Measurements from ENCODE around the gene ADAMTS16.

Gene ADAMTS16

GRCh38 chr5:5331848-5332247 lies 191.7 kb downstream of the ADAMTS16 start:
- H3K36me3 Mint-ChIP-seq (ENCODE audit: low read depth), result no peaks in the 10 kb centered on the region
- no peaks in the 10 kb centered on the region for H3K4me1 Mint-ChIP-seq (ENCODE audit: low read depth)
- H3K4me3 Mint-ChIP-seq, result no peak overlapping the region
- H3K27ac Mint-ChIP-seq, result no peak overlapping the region
- H3K9me3 Mint-ChIP-seq, result peaks cover 8% of the 10 kb centered on the region
- H3K27me3 Mint-ChIP-seq, result no peaks in the 10 kb centered on the region

GRCh38 chr5:5332287-5332686 lies 192.2 kb downstream of the ADAMTS16 start:
- H3K27me3 Mint-ChIP-seq, result no peaks in the 10 kb centered on the region
- H3K4me3 Mint-ChIP-seq, result no peak overlapping the region
- H3K36me3 Mint-ChIP-seq (ENCODE audit: low read depth), result no peaks in the 10 kb centered on the region
- no peak overlapping the region for H3K27ac Mint-ChIP-seq
- H3K9me3 Mint-ChIP-seq, result peaks cover 7% of the 10 kb centered on the region
- H3K4me1 Mint-ChIP-seq (ENCODE audit: low read depth), result no peaks in the 10 kb centered on the region

- Mint-ChIP-seq H3K4me3 (no peak overlapping the region), H3K36me3 (ENCODE audit: low read depth) (no peaks in the 10 kb centered on the region), H3K9me3 (no peaks in the 10 kb centered on the region), H3K27ac (no peak overlapping the region), H3K4me1 (ENCODE audit: low read depth) (no peaks in the 10 kb centered on the region), H3K27me3 (no peaks in the 10 kb centered on the region)
Observed at GRCh38 chr5:5335107-5335506, 195.0 kb downstream of the ADAMTS16 start.

GRCh38 chr5:5335700-5336264 lies 195.7 kb downstream of the ADAMTS16 start:
- Mint-ChIP-seq H3K27ac (no peak overlapping the region), H3K27me3 (no peaks in the 10 kb centered on the region), H3K4me1 (ENCODE audit: low read depth) (no peaks in the 10 kb centered on the region), H3K4me3 (no peak overlapping the region), H3K9me3 (peaks cover 3% of the 10 kb centered on the region), H3K36me3 (ENCODE audit: low read depth) (no peaks in the 10 kb centered on the region)

- Mint-ChIP-seq H3K4me3 (no peak overlapping the region), H3K36me3 (ENCODE audit: low read depth) (no peaks in the 10 kb centered on the region), H3K27ac (no peak overlapping the region), H3K27me3 (no peaks in the 10 kb centered on the region), H3K9me3 (peaks cover 3% of the 10 kb centered on the region), H3K4me1 (ENCODE audit: low read depth) (no peaks in the 10 kb centered on the region)
Observed at GRCh38 chr5:5339257-5339656, 199.1 kb downstream of the ADAMTS16 start.

- H3K4me3 Mint-ChIP-seq, result no peak overlapping the region
- H3K36me3 Mint-ChIP-seq (ENCODE audit: low read depth), result no peaks in the 10 kb centered on the region
- peaks cover 3% of the 10 kb centered on the region for H3K9me3 Mint-ChIP-seq
- no peak overlapping the region for H3K27ac Mint-ChIP-seq
- H3K27me3 Mint-ChIP-seq, result no peaks in the 10 kb centered on the region
- H3K4me1 Mint-ChIP-seq (ENCODE audit: low read depth), result no peaks in the 10 kb centered on the region
Observed at GRCh38 chr5:5340206-5340729, 200.1 kb downstream of the ADAMTS16 start.

- Mint-ChIP-seq H3K4me3 (no peak overlapping the region), H3K27ac (no peak overlapping the region), H3K27me3 (no peaks in the 10 kb centered on the region), H3K36me3 (ENCODE audit: low read depth) (no peaks in the 10 kb centered on the region), H3K4me1 (ENCODE audit: low read depth) (no peaks in the 10 kb centered on the region), H3K9me3 (peaks cover 3% of the 10 kb centered on the region)
Observed at GRCh38 chr5:5341531-5342292, 201.6 kb downstream of the ADAMTS16 start.

GRCh38 chr5:5342784-5343183 lies 202.7 kb downstream of the ADAMTS16 start:
- Mint-ChIP-seq H3K27ac (no peak overlapping the region), H3K36me3 (ENCODE audit: low read depth) (no peaks in the 10 kb centered on the region), H3K27me3 (no peaks in the 10 kb centered on the region), H3K4me1 (ENCODE audit: low read depth) (no peaks in the 10 kb centered on the region), H3K4me3 (no peak overlapping the region), H3K9me3 (peaks cover 3% of the 10 kb centered on the region)

GRCh38 chr5:5343568-5343967 lies 203.4 kb downstream of the ADAMTS16 start:
- Mint-ChIP-seq H3K36me3 (ENCODE audit: low read depth) (no peaks in the 10 kb centered on the region), H3K9me3 (peaks cover 3% of the 10 kb centered on the region)

GRCh38 chr5:5344051-5344571 lies 204.0 kb downstream of the ADAMTS16 start:
- peaks cover 3% of the 10 kb centered on the region for H3K9me3 Mint-ChIP-seq
- no peak overlapping the region for H3K27ac Mint-ChIP-seq
- no peaks in the 10 kb centered on the region for H3K27me3 Mint-ChIP-seq

More at GRCh38 chr5:5343568-5343967, 203.4 kb downstream of the ADAMTS16 start:
- no peak overlapping the region for H3K27ac Mint-ChIP-seq
- no peak overlapping the region for H3K4me3 Mint-ChIP-seq
- no peaks in the 10 kb centered on the region for H3K27me3 Mint-ChIP-seq
- H3K4me1 Mint-ChIP-seq (ENCODE audit: low read depth), result no peaks in the 10 kb centered on the region

GRCh38 chr5:5344606-5345005 lies 204.5 kb downstream of the ADAMTS16 start:
- Mint-ChIP-seq H3K27ac (no peak overlapping the region), H3K4me1 (ENCODE audit: low read depth) (no peaks in the 10 kb centered on the region), H3K9me3 (peaks cover 3% of the 10 kb centered on the region), H3K36me3 (ENCODE audit: low read depth) (no peaks in the 10 kb centered on the region), H3K4me3 (no peak overlapping the region), H3K27me3 (no peaks in the 10 kb centered on the region)

More at GRCh38 chr5:5344051-5344571, 204.0 kb downstream of the ADAMTS16 start:
- H3K4me1 Mint-ChIP-seq (ENCODE audit: low read depth), result no peaks in the 10 kb centered on the region
- no peak overlapping the region for H3K4me3 Mint-ChIP-seq
- H3K36me3 Mint-ChIP-seq (ENCODE audit: low read depth), result no peaks in the 10 kb centered on the region

- no peaks in the 10 kb centered on the region for H3K4me1 Mint-ChIP-seq (ENCODE audit: low read depth)
- H3K27ac Mint-ChIP-seq, result no peak overlapping the region
- H3K4me3 Mint-ChIP-seq, result no peak overlapping the region
- no peaks in the 10 kb centered on the region for H3K27me3 Mint-ChIP-seq
- no peaks in the 10 kb centered on the region for H3K9me3 Mint-ChIP-seq
- H3K36me3 Mint-ChIP-seq (ENCODE audit: low read depth), result no peaks in the 10 kb centered on the region
Observed at GRCh38 chr5:5347442-5347841, 207.3 kb downstream of the ADAMTS16 start.

GRCh38 chr5:5348135-5348534 lies 208.0 kb downstream of the ADAMTS16 start:
- H3K4me3 Mint-ChIP-seq, result no peak overlapping the region
- H3K4me1 Mint-ChIP-seq (ENCODE audit: low read depth), result no peaks in the 10 kb centered on the region
- no peaks in the 10 kb centered on the region for H3K9me3 Mint-ChIP-seq

GRCh38 chr5:5348576-5348975 lies 208.4 kb downstream of the ADAMTS16 start:
- Mint-ChIP-seq H3K9me3 (no peaks in the 10 kb centered on the region), H3K27me3 (no peaks in the 10 kb centered on the region), H3K36me3 (ENCODE audit: low read depth) (no peaks in the 10 kb centered on the region), H3K4me3 (no peak overlapping the region), H3K4me1 (ENCODE audit: low read depth) (no peaks in the 10 kb centered on the region), H3K27ac (no peak overlapping the region)

More at GRCh38 chr5:5348135-5348534, 208.0 kb downstream of the ADAMTS16 start:
- Mint-ChIP-seq H3K36me3 (ENCODE audit: low read depth) (no peaks in the 10 kb centered on the region), H3K27ac (no peak overlapping the region), H3K27me3 (no peaks in the 10 kb centered on the region)

- no peaks in the 10 kb centered on the region for H3K36me3 Mint-ChIP-seq (ENCODE audit: low read depth)
- H3K9me3 Mint-ChIP-seq, result no peaks in the 10 kb centered on the region
- no peak overlapping the region for H3K4me3 Mint-ChIP-seq
- H3K4me1 Mint-ChIP-seq (ENCODE audit: low read depth), result no peaks in the 10 kb centered on the region
- H3K27me3 Mint-ChIP-seq, result no peaks in the 10 kb centered on the region
- no peak overlapping the region for H3K27ac Mint-ChIP-seq
Observed at GRCh38 chr5:5350101-5350500, 210.0 kb downstream of the ADAMTS16 start.
